Neural cell (in vitro differentiated cells): ENCODE results near the gene BABAM1. TPM values are rescaled to one million over a fixed set of nuclear protein-coding genes. Genes with fewer than 3 reads are reported as not detected.

Source experiments
- H2AFZ ChIP-seq: fragments of 200-600, 300-800 bp; sonication (generic), shearing (Covaris generic); 2 replicates; pipeline ENCODE4 v1.6.0; 2014; ENCODE audit warnings: low read depth, mild to moderate bottlenecking, antibody characterized with exemption, low read length, moderate library complexity
- H3F3A ChIP-seq: fragments of 200-600 bp; shearing (Covaris generic); 2 replicates; pipeline ENCODE4 v1.6.1; 2016; ENCODE audit warnings: mild to moderate bottlenecking, moderate library complexity, mixed read lengths, antibody characterized with exemption, low read length; ENCODE audit not compliant: insufficient read depth, poor library complexity, severe bottlenecking
- H3K27ac ChIP-seq: fragments of 200-600, 300-800 bp; sonication (generic), shearing (Covaris generic); 2 replicates; pipeline ENCODE4 v1.5.1; 2014; ENCODE audit warnings: mild to moderate bottlenecking, low read length, moderate library complexity
- H3K27me3 ChIP-seq: fragments of 300-800, 200-600 bp; sonication (generic), shearing (Covaris generic); 2 replicates; pipeline ENCODE4 v1.6.0; 2014; ENCODE audit warnings: mild to moderate bottlenecking, low read depth, low read length, moderate library complexity; ENCODE audit not compliant: insufficient read depth
- H3K36me3 ChIP-seq: fragments of 300-800, 200-600 bp; sonication (generic), shearing (Covaris generic); 2 replicates; pipeline ENCODE4 v1.5.1; 2014; ENCODE audit warnings: mild to moderate bottlenecking, antibody characterized with exemption, low read length, moderate library complexity; ENCODE audit not compliant: insufficient read depth
- H3K4me2 ChIP-seq: fragments of 300-800, 200-600 bp; sonication (generic), shearing (Covaris generic); 2 replicates; pipeline ENCODE4 v1.6.0; 2014; ENCODE audit warnings: mild to moderate bottlenecking, low read length
- H3K4me3 ChIP-seq: fragments of 300-800, 200-600 bp; sonication (generic), shearing (Covaris generic); 2 replicates; pipeline ENCODE4 v1.5.1; 2014; ENCODE audit warnings: mild to moderate bottlenecking, low read length, moderate library complexity
- H3K79me2 ChIP-seq: fragments of 200-600 bp; shearing (Covaris generic); replicated peaks from 2 replicates; pipeline ENCODE4 v1.6.0; 2014; ENCODE audit warnings: mild to moderate bottlenecking, low read length, moderate library complexity; ENCODE audit not compliant: insufficient read depth
- H3K9ac ChIP-seq: fragments of 300-800, 200-600 bp; sonication (generic), shearing (Covaris generic); 2 replicates; pipeline ENCODE4 v1.6.1; 2016; ENCODE audit warnings: mild to moderate bottlenecking, low read length, mixed read lengths
- H3K9me2 ChIP-seq: fragments of 200-600 bp; shearing (Covaris generic); 2 replicates; pipeline ENCODE4 v1.6.1; 2016; ENCODE audit warnings: mild to moderate bottlenecking, low read length, mixed read lengths; ENCODE audit not compliant: insufficient read depth
- H3K9me3 ChIP-seq: fragments of 200-600, 300-800 bp; sonication (generic), shearing (Covaris generic); 2 replicates; pipeline ENCODE4 v1.6.1; 2016; ENCODE audit warnings: mild to moderate bottlenecking, mixed run types, low read length, moderate library complexity, mixed read lengths
- H4K20me1 ChIP-seq: fragments of 200-600 bp; shearing (Covaris generic); 2 replicates; pipeline ENCODE4 v1.6.1; 2016; ENCODE audit warnings: mild to moderate bottlenecking, mixed run types; ENCODE audit not compliant: insufficient read depth
- EP300 ChIP-seq: fragments of 450-650 bp; conservative IDR thresholded peaks from 2 replicates; pipeline ENCODE4 v1.6.1; 2014; ENCODE audit warnings: antibody characterized with exemption, mild to moderate bottlenecking, moderate library complexity; ENCODE audit not compliant: poor library complexity, severe bottlenecking
- EZH2 ChIP-seq: fragments of 200-600, 300-800 bp; shearing (Covaris generic), sonication (generic); IDR thresholded peaks from 2 replicates; pipeline ENCODE4 v1.6.1; 2014; ENCODE audit warnings: antibody characterized with exemption, low read length, borderline replicate concordance, mild to moderate bottlenecking; ENCODE audit not compliant: insufficient read depth, poor library complexity, severe bottlenecking
- MXI1 ChIP-seq: fragments of 450-650 bp; conservative IDR thresholded peaks from 2 replicates; pipeline ENCODE4 v1.6.1; 2014; ENCODE audit warnings: antibody characterized with exemption, mild to moderate bottlenecking; ENCODE audit not compliant: poor library complexity, severe bottlenecking
- POLR2AphosphoS5 ChIP-seq: IDR thresholded peaks from 2 replicates; pipeline ENCODE4 v1.6.1; 2012
- RAD21 ChIP-seq: fragments of 450-650 bp; conservative IDR thresholded peaks from 2 replicates; pipeline ENCODE4 v1.6.1; 2014; ENCODE audit warnings: antibody characterized with exemption, mild to moderate bottlenecking, moderate library complexity
- SMC3 ChIP-seq: fragments of 450-650 bp; conservative IDR thresholded peaks from 2 replicates; pipeline ENCODE4 v1.6.1; 2014; ENCODE audit warnings: antibody characterized with exemption, mild to moderate bottlenecking, moderate library complexity; ENCODE audit not compliant: poor library complexity
- TAF1 ChIP-seq: IDR thresholded peaks from 2 replicates; pipeline ENCODE4 v1.6.1; 2012; ENCODE audit warnings: low read depth
- polyA plus RNA-seq: library from polyadenylated mRNA; depleted of rRNA; stranded (reverse); fragments of >200 nt; gene quantifications from 2 replicates; pipeline ENCODE4 v1.2.3, GENCODE V29; 2014
- TF ChIP-seq, protein P1 (sequence below): fragments of 450-650 bp; IDR thresholded peaks from 2 replicates; pipeline ENCODE4 v1.5.1; 2014; ENCODE audit warnings: antibody characterized with exemption, mild to moderate bottlenecking, moderate library complexity; ENCODE audit not compliant: poor library complexity, severe bottlenecking
- TF ChIP-seq, protein P2 (sequence below): IDR thresholded peaks from 2 replicates; pipeline ENCODE4 v1.6.1; 2012; ENCODE audit warnings: borderline replicate concordance

The BABAM1 gene
- polyA plus RNA-seq, 1 donor from 2014 or later: 123 TPM

DNA sequence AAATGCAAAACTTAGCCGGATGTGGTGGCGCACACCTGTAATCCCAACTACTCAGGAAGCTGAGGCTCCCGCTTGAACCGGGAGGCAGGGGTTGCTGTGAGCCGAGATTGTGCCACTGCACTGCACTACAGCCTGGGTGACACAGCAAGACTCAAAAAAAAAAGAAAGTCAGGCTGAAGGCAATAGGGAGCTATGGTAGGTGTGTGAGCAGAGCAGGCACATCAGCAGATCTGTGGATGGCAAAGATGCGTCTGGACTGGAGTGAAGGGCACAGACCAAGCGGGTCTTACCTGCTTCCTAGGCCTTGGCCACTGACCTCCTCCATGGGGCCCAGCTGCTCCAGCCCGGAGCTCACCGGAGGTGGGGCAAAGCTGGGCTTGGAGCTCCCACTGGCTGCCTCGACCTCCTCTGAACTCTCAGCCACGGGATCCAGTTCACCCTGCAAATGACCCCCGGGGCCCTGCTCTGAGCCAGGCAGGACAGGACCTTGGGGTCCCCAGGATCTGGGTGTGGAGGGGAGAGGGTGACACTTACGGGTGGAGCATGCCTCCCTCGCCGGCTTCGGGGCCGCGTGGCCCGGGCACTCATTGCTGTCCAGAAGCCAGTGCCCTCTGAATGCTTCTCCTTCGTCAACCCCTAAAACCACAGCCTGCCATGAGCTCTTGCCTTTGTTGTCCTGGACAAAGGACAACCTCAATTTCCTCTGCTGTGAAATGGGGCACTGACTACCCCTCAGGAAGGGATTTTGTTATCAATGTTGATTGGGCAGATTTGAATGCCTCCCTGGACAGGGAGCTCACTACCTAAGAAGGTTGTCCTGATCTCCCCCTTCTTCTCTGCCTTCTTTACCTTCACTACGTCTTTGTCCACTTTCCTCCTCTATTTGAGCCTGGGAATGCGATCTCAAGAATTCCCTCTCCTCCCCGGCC is 3.3 kb upstream of the BABAM1 start:
- Histone ChIP-seq H3K9ac (no peak overlapping the region), H3K27ac (no peak overlapping the region), H3K4me3 (no peak overlapping the region), H3K4me2 (no peak overlapping the region), H3K27me3 (no peaks in the 10 kb centered on the region), H3K36me3 (no peaks in the 10 kb centered on the region), H3K9me2 (no peaks in the 10 kb centered on the region), H3K9me3 (peaks cover 8% of the 10 kb centered on the region), H3F3A (no peaks in the 10 kb centered on the region), H4K20me1 (no peaks in the 10 kb centered on the region), H3K79me2 (peaks cover 7% of the 10 kb centered on the region), H2AFZ (no peak overlapping the region)
- TF ChIP-seq, protein P1, sequence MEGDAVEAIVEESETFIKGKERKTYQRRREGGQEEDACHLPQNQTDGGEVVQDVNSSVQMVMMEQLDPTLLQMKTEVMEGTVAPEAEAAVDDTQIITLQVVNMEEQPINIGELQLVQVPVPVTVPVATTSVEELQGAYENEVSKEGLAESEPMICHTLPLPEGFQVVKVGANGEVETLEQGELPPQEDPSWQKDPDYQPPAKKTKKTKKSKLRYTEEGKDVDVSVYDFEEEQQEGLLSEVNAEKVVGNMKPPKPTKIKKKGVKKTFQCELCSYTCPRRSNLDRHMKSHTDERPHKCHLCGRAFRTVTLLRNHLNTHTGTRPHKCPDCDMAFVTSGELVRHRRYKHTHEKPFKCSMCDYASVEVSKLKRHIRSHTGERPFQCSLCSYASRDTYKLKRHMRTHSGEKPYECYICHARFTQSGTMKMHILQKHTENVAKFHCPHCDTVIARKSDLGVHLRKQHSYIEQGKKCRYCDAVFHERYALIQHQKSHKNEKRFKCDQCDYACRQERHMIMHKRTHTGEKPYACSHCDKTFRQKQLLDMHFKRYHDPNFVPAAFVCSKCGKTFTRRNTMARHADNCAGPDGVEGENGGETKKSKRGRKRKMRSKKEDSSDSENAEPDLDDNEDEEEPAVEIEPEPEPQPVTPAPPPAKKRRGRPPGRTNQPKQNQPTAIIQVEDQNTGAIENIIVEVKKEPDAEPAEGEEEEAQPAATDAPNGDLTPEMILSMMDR: no peak
- no peak for TF ChIP-seq EP300
- TF ChIP-seq MXI1: no peak
- TF ChIP-seq, protein P2, sequence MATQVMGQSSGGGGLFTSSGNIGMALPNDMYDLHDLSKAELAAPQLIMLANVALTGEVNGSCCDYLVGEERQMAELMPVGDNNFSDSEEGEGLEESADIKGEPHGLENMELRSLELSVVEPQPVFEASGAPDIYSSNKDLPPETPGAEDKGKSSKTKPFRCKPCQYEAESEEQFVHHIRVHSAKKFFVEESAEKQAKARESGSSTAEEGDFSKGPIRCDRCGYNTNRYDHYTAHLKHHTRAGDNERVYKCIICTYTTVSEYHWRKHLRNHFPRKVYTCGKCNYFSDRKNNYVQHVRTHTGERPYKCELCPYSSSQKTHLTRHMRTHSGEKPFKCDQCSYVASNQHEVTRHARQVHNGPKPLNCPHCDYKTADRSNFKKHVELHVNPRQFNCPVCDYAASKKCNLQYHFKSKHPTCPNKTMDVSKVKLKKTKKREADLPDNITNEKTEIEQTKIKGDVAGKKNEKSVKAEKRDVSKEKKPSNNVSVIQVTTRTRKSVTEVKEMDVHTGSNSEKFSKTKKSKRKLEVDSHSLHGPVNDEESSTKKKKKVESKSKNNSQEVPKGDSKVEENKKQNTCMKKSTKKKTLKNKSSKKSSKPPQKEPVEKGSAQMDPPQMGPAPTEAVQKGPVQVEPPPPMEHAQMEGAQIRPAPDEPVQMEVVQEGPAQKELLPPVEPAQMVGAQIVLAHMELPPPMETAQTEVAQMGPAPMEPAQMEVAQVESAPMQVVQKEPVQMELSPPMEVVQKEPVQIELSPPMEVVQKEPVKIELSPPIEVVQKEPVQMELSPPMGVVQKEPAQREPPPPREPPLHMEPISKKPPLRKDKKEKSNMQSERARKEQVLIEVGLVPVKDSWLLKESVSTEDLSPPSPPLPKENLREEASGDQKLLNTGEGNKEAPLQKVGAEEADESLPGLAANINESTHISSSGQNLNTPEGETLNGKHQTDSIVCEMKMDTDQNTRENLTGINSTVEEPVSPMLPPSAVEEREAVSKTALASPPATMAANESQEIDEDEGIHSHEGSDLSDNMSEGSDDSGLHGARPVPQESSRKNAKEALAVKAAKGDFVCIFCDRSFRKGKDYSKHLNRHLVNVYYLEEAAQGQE: no peak
- no peak for TF ChIP-seq EZH2
- TF ChIP-seq POLR2AphosphoS5: no peak
- no peak for TF ChIP-seq TAF1
- TF ChIP-seq SMC3: no peak
- no peak for TF ChIP-seq RAD21

GRCh38 chr19:17264641-17264979 is 2.6 kb upstream of the BABAM1 start, which contains the start of gene USHBP1:
TSS of gene USHBP1 (minus strand) at chr19:17264745. CDS start at chr19:17264299, 446 bp downstream.
- Histone ChIP-seq H3K79me2 (peaks cover 9% of the 10 kb centered on the region), H3K36me3 (no peaks in the 10 kb centered on the region), H3K4me3 (no peak within 1 kb of the TSS), H2AFZ (no peak within 1 kb of the TSS), H3K9me2 (no peaks in the 10 kb centered on the region), H3F3A (no peaks in the 10 kb centered on the region), H3K4me2 (no peak within 1 kb of the TSS), H3K27ac (no peak within 1 kb of the TSS), H3K9ac (no peak within 1 kb of the TSS), H3K27me3 (no peaks in the 10 kb centered on the region), H4K20me1 (no peaks in the 10 kb centered on the region), H3K9me3 (peaks cover 2% of the 10 kb centered on the region)
- TF ChIP-seq TAF1 (no peak), EP300 (no peak), RAD21 (no peak), POLR2AphosphoS5 (no peak), EZH2 (no peak), MXI1 (no peak), SMC3 (no peak)
- TF ChIP-seq, protein P2: no peak
- TF ChIP-seq, protein P1: no peak
